ENCODE measurements around the gene IL6ST.

IL6ST gene

GRCh38 chr5:55914971-55915370, 79.8 kb downstream of the IL6ST start:
- H3K4me2 ChIP-seq (ENCODE audit: low read length), result no peak overlapping the region
- no peaks in the 10 kb centered on the region for H3F3A ChIP-seq (ENCODE audit: insufficient read depth, low read length)
- no peaks in the 10 kb centered on the region for H4K20me1 ChIP-seq (ENCODE audit: insufficient read depth, low read length)
- no peaks in the 10 kb centered on the region for H3K36me3 ChIP-seq (ENCODE audit: insufficient read depth, low read length)
- TF ChIP-seq, protein P1, sequence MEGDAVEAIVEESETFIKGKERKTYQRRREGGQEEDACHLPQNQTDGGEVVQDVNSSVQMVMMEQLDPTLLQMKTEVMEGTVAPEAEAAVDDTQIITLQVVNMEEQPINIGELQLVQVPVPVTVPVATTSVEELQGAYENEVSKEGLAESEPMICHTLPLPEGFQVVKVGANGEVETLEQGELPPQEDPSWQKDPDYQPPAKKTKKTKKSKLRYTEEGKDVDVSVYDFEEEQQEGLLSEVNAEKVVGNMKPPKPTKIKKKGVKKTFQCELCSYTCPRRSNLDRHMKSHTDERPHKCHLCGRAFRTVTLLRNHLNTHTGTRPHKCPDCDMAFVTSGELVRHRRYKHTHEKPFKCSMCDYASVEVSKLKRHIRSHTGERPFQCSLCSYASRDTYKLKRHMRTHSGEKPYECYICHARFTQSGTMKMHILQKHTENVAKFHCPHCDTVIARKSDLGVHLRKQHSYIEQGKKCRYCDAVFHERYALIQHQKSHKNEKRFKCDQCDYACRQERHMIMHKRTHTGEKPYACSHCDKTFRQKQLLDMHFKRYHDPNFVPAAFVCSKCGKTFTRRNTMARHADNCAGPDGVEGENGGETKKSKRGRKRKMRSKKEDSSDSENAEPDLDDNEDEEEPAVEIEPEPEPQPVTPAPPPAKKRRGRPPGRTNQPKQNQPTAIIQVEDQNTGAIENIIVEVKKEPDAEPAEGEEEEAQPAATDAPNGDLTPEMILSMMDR (IDR thresholded peaks at IDR 0.05; ENCODE audit: low read length), result no peak
- H3K4me3 ChIP-seq (ENCODE audit: low read depth, low read length, poor library complexity, severe bottlenecking), result no peak overlapping the region
- H2AFZ ChIP-seq (ENCODE audit: low read length), result no peak overlapping the region
- H3K9me3 ChIP-seq (ENCODE audit: low read length), result no peaks in the 10 kb centered on the region
- H3K79me2 ChIP-seq (ENCODE audit: insufficient read depth, low read length), result no peaks in the 10 kb centered on the region
- no peaks in the 10 kb centered on the region for H3K9me2 ChIP-seq (ENCODE audit: low read depth, low read length)
- H3K27me3 ChIP-seq (ENCODE audit: insufficient read depth, low read length), result no peaks in the 10 kb centered on the region
- H3K9ac ChIP-seq (ENCODE audit: low read length), result no peak overlapping the region
- H3K4me1 ChIP-seq (ENCODE audit: insufficient read depth, low read length, severe bottlenecking), result no peaks in the 10 kb centered on the region
- no peak overlapping the region for H3K27ac ChIP-seq (ENCODE audit: low read depth, low read length, poor library complexity, severe bottlenecking)

DNA sequence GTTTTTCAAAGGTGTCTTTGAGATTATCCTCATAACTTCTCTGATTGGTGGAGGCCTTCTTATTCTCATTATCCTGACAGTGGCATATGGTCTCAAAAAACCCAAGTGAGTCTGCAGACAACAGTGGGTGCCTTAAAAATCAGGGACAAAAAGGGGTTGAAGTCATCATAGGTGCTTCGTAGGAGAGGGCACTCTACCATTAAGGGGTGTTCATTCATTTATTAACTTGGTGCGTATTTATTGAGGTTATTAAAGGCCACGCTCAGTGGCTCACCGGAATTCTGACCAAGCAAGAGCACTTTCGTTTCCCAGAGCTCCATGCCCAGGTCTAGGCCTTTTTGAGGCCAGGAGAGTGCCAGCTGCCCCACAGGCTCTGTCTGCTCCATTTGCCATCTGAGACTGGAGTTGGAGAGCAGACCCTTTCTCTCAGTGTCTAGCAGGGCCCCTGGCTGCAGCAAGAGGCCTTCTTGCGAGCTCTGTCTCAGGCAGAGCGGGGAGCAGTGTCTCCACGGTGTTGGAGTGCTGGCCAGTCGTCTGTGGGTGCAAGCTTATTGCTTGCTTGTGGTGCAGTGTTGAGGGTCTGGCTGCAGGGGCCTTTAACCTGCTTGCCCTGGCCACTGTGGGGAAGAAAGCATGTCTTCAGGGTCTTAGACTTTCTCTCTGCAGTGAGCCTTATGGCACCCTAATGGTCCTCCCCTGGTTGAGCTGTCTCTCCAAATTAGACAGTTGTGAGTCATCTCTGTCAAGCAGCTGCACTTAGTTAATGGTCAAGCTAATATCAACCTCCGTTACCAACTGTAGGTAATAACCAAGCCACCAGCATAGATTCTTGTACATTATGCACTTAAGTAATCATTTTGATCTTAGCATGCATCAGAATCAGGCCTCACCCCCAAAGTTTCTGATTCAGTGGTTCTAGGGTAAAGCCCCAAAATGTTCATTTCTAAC, 81.0 kb downstream of the IL6ST start:
- no peaks in the 10 kb centered on the region for H3K9me2 ChIP-seq (ENCODE audit: low read depth, low read length)
- H3K4me1 ChIP-seq (ENCODE audit: insufficient read depth, low read length, severe bottlenecking), result no peaks in the 10 kb centered on the region
- no peaks in the 10 kb centered on the region for H3F3A ChIP-seq (ENCODE audit: insufficient read depth, low read length)
- no peaks in the 10 kb centered on the region for H3K27me3 ChIP-seq (ENCODE audit: insufficient read depth, low read length)
- TF ChIP-seq, protein P1 (IDR thresholded peaks at IDR 0.05; ENCODE audit: low read length), result no peak
- TF ChIP-seq EZH2 (IDR thresholded peaks at IDR 0.05; ENCODE audit: borderline replicate concordance, low read length), result no peak
- no peaks in the 10 kb centered on the region for H3K9me3 ChIP-seq (ENCODE audit: low read length)
- no peaks in the 10 kb centered on the region for H3K79me2 ChIP-seq (ENCODE audit: insufficient read depth, low read length)
- no peaks in the 10 kb centered on the region for H3K36me3 ChIP-seq (ENCODE audit: insufficient read depth, low read length)
- no peak overlapping the region for H3K4me3 ChIP-seq (ENCODE audit: low read depth, low read length, poor library complexity, severe bottlenecking)
- no peak overlapping the region for H2AFZ ChIP-seq (ENCODE audit: low read length)
- no peak overlapping the region for H3K9ac ChIP-seq (ENCODE audit: low read length)
- no peaks in the 10 kb centered on the region for H4K20me1 ChIP-seq (ENCODE audit: insufficient read depth, low read length)
- no peak overlapping the region for H3K27ac ChIP-seq (ENCODE audit: low read depth, low read length, poor library complexity, severe bottlenecking)
- H3K4me2 ChIP-seq (ENCODE audit: low read length), result no peak overlapping the region

DNA sequence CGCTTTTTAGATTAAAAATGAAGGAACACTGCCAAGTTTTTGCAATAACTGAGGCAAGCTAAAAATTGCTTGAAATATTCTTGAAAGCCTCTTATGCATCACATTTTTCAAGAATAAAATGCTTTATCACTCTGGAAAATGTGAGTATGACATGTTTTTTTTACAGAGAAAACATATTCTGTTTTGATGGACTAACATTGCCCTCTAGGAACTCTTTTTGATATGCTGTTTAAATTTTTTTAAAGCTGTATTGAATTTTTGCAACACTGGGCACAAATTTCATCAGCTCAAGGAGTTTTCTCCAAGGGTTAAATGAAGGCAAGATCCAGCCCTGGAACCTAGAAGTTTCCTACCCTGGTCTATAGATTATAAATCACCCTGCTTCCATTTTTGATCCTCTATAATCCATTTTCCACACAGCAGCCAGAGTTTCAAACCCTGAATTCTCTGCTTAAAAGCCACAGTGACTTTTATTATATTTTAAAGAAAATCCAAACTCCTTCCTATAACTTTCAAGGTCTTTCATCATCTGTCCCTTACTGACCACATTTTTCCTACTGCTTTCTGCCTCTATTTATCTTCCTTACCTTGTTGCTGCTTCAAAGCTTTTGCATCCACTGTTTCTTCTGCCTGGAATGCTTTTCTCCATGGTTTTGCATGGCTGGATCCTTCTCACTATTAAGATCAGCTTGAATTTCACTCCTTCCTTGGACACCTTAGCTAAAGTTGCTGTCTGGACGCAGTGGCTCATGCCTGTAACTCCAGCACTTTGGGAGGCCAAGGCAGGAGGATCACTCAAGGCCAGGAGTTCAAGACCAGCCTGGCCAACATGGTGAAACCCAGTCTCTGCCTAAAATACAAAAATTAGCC, 82.7 kb downstream of the IL6ST start:
- Histone ChIP-seq H2AFZ (ENCODE audit: low read length) (no peak overlapping the region), H3K9me2 (ENCODE audit: low read depth, low read length) (no peaks in the 10 kb centered on the region), H4K20me1 (ENCODE audit: insufficient read depth, low read length) (no peaks in the 10 kb centered on the region), H3K9ac (ENCODE audit: low read length) (no peak overlapping the region), H3K27ac (ENCODE audit: low read depth, low read length, poor library complexity, severe bottlenecking) (no peak overlapping the region), H3K4me1 (ENCODE audit: insufficient read depth, low read length, severe bottlenecking) (no peaks in the 10 kb centered on the region), H3F3A (ENCODE audit: insufficient read depth, low read length) (no peaks in the 10 kb centered on the region), H3K36me3 (ENCODE audit: insufficient read depth, low read length) (no peaks in the 10 kb centered on the region), H3K27me3 (ENCODE audit: insufficient read depth, low read length) (no peaks in the 10 kb centered on the region), H3K4me2 (ENCODE audit: low read length) (no peak overlapping the region), H3K79me2 (ENCODE audit: insufficient read depth, low read length) (no peaks in the 10 kb centered on the region), H3K9me3 (ENCODE audit: low read length) (no peaks in the 10 kb centered on the region), H3K4me3 (ENCODE audit: low read depth, low read length, poor library complexity, severe bottlenecking) (no peak overlapping the region)
- TF ChIP-seq, protein P1 (IDR thresholded peaks at IDR 0.05; ENCODE audit: low read length), result no peak
- TF ChIP-seq EZH2 (IDR thresholded peaks at IDR 0.05; ENCODE audit: borderline replicate concordance, low read length), result no peak
